Non-pigmented ciliary epithelial cell (primary cell): ENCODE results near the gene DIP2C.
"Not testable (repeated sequence)": the region's sequence is repeated elsewhere in the genome, so short reads cannot be mapped to it uniquely, and the experiment has no call there.

Experiments
- DNase-seq: peaks from one replicate; pipeline ENCODE4 v3.0.0-alpha.2; 2010; ENCODE audit warnings: low read depth

DIP2C gene, protein sequence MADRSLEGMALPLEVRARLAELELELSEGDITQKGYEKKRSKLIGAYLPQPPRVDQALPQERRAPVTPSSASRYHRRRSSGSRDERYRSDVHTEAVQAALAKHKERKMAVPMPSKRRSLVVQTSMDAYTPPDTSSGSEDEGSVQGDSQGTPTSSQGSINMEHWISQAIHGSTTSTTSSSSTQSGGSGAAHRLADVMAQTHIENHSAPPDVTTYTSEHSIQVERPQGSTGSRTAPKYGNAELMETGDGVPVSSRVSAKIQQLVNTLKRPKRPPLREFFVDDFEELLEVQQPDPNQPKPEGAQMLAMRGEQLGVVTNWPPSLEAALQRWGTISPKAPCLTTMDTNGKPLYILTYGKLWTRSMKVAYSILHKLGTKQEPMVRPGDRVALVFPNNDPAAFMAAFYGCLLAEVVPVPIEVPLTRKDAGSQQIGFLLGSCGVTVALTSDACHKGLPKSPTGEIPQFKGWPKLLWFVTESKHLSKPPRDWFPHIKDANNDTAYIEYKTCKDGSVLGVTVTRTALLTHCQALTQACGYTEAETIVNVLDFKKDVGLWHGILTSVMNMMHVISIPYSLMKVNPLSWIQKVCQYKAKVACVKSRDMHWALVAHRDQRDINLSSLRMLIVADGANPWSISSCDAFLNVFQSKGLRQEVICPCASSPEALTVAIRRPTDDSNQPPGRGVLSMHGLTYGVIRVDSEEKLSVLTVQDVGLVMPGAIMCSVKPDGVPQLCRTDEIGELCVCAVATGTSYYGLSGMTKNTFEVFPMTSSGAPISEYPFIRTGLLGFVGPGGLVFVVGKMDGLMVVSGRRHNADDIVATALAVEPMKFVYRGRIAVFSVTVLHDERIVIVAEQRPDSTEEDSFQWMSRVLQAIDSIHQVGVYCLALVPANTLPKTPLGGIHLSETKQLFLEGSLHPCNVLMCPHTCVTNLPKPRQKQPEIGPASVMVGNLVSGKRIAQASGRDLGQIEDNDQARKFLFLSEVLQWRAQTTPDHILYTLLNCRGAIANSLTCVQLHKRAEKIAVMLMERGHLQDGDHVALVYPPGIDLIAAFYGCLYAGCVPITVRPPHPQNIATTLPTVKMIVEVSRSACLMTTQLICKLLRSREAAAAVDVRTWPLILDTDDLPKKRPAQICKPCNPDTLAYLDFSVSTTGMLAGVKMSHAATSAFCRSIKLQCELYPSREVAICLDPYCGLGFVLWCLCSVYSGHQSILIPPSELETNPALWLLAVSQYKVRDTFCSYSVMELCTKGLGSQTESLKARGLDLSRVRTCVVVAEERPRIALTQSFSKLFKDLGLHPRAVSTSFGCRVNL (N-terminal part only)

DNA sequence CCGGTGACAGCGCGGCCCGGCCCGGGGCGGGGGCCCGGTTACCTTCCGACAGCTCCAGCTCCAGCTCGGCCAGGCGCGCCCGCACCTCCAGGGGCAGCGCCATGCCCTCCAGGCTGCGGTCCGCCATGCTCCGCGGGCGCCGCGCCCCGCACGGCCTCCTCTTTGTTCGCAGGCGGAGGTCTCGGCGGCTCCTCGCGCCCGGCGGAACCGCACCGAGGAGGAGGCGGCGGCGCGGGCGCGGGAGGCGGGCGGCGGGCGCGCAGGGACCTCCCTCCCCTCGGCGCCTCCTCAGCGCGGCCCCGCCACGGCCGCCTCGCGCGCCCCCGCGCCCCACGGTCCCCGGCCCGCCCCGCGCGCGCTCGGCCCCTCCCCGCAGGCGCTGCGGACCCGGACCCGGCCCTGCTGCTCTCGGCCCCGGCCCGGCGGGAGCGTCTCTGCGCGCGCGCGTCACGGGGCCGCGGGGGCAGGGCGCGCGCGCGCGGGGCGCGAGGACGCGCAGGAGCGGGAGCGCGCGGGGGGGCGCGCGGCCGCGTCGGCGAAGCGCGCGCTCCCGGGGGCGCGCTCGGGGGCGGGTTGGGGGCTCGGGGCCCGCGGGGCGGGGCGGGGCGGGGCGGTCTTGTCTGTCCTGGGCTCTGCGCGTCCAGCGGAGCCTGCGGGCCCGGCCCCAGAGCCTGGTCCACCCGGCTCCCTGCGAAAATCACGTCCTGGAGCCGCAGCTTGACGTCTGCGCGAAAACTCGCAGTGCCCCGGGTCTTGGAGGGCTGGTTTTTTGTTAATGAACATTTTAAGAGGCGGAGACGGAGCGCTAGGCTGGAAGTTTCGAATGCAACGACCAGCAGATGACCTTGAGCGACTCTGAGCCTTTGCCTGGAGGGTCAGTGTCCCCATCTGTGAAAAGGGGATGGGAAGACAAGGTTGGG is at the start of gene DIP2C:
Gene DIP2C (minus strand): TSS at position 217 of the 920 bp plus-strand sequence. CDS start 90 bp downstream, at position 127.
- no peak for DNase-seq

DNA sequence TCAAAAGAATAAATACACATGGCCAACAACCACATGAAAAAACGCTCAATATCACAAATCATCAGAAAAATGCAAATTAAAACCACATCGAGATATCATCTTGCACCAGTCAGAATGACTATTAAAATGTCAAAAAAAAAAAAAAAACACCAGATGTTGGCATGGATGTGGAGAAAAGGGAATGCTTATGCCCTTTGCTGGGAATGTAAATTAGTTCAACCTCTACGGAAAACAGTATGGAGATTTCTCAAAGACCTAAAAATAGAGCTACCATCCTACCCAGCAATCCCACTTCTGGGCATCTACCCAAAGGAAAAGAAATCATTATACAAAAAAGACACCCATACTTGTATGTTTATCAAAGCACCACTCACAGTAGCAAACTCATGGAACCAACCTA is 45.0 kb upstream of the DIP2C start:
- no peak for DNase-seq

DNA sequence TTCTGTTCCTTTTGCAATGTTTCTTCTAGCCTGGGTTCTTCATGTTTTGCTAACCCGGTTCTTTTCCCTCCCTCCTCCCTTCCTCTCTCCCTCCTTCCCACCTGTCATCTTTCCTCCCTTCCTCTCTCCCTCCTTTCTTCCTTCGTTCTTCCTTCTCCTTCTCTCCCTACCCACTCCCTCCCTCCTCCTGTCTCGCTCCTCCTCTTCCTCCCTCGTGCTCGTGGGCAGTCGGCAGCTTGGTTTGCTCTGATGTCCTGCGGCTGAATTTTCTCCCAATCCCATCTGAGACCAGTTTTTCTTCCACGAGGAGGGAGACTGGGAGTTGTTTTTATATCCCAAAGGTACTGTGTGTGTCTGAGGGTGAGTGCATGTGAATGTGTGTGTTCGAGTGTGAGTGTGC is 43.6 kb upstream of the DIP2C start:
- no peak for DNase-seq

DNA sequence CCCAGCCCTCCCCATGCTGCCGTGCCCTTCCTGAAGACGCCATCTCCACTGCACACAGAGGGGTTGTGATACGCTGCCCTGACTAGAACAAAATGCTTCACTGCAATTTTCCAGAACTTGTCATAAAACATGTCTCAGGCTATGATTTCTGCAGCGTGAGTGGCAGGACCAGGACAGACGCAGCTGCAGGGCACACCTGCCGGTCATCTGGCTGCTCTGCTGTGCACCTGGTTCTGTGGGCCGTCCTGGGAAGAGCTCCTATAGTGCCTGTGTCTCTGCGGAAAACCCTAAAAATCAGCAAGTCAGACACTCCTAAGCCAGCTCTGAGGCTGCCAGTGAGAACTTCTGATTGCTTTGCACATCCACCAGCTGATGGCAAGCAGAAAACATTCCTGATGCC is 39.7 kb upstream of the DIP2C start:
- DNase-seq: no peak

DNA sequence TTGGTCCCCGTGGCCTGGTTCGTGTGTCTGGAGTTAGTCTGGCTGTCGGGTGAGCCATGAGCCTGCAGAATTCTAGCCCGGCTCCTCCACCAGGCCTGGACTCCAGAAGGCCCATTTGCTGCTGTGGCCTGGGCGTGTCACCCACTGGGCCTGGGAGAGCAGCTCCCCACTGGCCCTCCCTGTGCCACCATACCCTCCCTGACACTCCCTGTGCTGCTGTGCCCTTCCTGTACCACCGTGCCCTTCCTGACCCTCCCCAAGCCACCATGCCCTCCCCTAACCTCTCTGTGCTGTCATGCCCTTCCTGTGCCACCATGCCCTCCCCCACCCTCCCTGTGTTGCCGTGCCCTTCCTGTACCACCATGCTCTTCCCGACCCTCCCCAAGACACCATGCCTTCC is 39.1 kb upstream of the DIP2C start:
- no peak for DNase-seq

DNA sequence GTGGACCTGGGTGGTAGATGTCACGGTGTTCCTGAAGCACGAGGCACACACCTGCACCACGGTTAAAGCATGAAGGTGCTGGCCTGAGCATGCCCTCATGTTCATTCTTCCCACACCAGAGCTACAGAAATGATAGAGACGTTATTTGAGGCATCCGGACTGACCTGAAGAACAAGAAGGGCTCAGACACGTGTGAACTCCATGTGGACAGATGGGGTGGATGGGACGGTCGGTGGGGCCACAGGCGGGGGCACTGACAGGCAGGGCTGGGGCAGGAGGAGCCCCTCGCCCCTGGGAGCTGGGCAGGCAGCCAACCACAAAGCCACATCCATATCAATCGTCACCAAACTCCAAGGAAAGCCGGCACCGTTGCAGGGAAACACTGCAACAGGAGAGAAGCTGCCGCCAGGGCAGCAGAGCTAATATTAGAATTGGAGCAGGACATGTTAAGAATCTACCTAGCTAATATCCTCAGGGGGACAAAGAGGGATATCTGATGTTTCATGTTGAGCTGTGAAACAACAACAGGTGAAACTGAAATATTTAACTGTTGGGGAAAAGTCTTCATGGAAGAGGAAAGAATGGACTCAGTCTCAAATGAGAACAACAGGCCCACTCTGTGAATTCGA is 37.8 kb upstream of the DIP2C start:
- DNase-seq: no peak

DNA sequence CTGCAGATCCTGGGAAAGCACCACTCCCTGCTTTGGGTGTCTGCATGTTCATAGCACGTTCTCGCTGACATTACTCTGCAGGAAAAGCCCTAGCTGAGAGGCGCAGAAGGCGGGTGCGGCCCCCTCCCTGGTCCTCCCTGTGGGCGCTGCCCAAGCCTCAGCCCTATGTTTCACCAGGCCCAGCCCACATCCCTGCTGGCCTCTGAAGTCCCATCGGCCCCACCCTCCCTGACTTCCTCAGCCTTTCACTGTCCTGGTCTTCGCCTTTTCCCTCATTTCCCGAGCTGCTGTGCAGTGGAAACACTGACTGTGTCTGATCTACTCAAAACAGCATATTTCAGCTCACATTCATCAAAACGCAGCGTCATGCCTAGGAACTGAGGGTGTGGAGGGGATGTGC is 36.3 kb upstream of the DIP2C start:
- no peak for DNase-seq

DNA sequence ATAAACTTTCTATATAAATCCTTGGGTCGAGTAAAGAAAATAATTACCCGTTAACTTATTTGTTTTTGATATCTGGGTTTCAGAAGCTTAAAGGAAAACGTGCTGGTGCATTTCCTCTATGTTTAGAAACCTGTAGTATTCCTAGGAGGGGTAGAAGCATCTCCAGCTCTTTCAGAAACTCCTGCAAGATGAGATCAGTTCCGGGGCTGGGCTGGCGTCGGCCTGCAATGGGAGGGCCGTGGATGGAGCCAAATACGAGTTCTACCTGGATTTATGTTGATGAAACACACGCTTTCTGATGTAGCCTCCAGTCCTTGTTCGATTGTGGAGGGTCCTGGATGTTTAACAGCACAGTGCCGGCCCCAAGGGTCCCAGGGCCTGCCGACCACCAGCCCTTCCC is 35.8 kb upstream of the DIP2C start:
- no peak for DNase-seq

DNA sequence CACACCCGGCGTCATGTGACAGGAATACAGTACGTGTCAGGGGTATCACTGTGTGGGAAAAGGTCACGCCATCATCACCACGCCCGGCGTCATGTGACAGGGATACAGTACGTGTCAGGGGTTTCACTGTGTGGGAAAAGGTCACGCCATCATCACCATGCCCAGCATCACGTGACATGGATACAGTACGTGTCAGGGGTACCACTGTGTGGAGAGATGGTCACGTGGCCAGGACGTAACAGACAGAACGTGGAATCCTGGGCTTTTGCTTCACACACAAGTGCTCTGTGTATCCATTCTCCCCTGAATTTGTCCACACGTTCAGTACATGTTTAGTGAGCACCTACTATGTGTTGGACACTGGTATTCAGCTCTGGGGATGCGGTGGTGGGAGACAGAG is 34.5 kb upstream of the DIP2C start:
- no peak for DNase-seq

DNA sequence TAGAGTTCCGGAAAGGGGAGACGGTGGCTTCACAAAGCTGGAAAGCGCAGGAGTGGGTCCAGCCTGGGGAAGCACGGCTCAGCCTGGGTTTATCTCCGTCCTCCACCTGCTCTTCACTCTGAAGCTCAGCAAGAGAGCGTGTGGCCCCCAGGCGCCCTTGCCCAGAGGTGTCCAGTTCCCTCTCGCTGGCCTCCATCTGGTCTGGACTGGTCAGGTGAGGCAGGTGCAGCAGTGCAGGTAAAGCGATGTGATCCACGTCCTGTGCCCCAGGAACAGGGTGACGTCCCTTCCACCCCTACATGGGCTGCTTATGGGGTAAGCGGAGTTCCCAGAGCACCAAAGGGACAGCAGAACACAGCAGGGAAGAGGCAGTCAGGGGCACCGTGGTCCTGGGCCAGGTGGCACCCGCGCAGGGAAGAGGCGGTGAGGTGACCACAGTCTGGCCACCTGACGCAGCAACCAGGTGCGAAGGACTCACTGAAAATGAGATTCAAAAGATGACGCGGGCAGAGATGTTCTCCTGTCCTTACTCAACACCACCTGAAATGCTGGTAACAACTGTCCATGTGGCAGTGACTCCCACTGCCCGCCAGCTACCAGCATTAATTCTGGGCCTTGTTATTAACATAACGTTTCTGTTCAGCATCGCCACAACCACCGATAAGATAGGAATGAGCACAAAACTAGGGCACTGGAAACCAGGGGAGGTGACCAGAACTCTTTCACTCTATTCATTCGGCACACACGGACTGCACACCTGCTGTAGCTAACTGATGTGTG is 33.0 kb upstream of the DIP2C start:
- no peak for DNase-seq

DNA sequence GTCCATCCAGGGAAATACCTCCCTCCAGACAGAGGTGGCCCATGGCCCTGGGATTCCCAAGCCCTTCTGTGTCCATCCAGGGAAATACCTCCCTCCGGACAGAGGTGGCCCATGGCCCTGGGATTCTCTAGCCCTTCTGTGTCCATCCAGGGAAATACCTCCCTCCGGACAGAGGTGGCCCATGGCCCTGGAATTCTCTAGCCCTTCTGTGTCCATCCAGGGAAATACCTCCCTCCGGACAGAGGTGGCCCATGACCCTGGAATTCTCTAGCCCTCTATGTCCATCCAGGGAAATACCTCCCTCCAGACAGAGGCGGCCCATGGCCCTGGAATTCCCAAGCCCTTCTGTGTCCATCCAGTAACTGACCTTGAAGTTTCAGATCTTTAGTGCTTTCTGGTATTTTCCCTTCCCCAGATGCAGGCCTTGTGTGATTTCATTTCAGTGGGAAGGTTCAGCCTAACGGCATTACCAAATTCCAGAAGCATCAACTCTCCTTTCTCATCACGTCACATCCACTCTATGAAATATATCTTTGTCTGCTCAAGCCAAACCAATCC is 28.8 kb upstream of the DIP2C start:
- no peak for DNase-seq

DNA sequence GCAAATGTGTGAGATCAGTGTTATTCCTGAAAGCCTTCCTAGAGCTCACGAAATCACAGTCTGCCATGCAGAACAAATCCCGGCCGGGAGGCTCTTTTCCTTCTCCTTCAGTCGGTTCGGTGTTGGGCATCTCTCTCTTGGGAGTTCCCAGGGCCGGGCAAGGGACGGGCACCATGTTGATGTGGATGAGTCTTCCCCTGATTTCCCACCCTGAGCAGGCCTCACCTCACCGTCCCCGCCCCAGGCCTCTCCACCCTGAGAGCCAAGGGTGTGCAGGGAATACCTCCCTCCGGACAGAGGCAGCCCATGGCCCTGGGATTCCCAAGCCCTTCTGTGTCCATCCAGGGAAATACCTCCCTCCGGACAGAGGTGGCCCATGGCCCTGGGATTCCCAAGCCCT is 28.0 kb upstream of the DIP2C start:
- no peak for DNase-seq

DNA sequence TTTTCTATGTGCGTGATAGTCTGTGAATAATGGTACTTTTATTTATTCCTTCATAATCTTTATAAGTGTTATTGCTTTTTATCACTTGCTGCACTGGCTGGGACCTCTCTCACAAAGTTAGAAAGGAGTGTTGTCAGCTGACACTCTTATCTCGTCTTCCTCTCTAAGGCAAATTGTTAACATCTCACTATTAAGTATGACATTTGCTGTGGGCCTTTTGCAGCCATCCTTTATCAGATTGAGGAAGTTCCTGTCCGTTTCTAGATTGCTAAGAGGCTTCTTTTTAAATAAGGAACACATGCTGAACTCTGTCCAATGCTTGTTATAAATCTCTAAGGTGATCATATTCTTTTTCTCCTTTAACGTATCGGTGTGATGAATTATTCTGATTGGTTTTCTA is 27.4 kb upstream of the DIP2C start:
- no peak for DNase-seq

DNA sequence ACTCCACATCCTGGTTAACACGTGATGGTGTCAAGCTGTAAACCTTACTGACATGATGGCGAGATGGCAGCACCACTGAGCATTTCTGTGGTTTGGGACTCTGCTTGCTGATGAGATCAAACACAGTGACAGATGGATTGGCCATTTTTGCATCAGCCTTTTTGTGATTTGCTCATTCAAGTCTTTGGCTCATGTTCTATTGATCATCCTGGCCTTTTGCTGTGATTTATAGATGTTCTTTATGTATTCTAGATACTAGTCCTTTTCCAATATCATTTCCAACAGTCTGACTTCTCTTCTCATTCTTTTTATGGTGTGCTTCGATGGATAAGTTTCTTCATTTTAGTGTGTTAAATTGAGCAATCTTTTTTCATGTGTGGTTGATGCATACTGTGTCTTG is 24.7 kb upstream of the DIP2C start:
- no peak for DNase-seq

DNA sequence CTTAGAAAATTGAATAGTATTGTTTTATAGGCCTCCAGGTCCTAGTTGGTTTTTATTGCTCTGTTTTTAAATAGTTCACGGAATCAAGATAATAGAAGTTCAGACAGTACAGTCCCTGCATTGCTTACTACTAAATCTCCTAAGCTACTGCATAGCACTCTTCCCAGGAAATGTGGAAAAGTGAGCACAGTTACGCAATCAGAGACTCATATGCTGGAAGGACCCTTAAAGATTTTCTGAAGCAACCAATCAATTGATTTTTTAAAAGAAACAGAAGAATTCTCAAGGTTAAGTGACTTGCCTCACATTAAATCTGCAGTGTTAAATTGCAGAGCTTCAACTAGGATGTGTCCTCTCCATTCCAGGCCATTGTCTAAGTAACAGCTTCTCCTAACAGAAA is 23.1 kb upstream of the DIP2C start:
- no peak for DNase-seq

DNA sequence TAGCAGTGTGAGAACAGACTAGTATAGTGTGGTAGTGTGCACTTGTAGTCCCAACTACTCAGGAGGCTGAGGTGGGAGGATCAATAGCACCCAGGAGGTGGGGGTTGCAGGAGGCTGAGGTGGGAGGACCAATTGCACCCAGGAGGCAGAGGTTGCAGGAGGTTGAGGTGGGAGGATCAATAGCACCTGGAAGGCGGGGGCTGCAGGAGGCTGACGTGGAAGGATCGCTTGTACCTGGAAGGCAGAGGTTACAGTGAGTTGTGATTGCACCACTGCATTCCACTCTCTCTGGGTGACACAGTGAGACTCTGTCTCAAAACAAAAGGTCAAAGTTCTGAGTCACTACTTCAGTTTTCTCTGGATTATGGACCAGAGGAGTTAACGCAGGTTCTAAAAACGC is 22.6 kb upstream of the DIP2C start:
- no peak for DNase-seq

DNA sequence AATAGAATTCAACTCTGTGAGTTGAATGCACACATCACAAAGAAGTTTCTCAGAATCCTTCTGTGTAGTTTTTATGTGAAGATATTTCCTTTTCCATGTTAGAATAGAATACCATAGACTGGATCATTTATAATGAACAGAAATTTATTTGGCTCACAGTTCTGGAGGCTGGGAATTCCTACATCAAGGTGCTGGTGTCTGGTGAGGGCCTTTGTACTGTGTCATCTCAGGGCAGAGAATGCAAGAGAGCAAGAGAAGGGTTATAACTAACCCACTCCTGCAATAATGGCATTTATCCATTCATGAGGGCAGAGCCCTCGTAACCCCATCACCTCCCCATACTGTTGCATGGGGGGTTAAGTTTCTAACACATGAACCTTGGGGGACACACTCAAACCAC is 18.4 kb upstream of the DIP2C start:
- DNase-seq: no peak

DNA sequence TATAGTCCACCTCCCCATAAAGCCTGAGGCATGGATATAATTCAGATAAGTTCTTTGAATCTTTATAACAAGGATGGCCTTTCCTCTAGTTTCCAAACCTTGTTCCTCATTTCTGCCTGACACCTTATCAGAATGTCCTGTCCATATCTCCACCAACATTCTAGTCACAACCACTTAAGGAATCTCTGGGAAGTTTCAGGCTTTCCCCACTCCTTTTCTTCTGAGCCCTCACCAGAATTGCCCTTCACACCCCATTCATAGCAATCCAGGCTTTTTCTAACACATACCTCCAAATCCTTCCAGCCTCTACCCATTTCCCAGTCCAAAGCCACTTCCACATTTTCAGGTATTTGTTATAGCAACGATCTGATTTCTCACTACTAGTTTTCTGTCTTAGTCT is 18.0 kb upstream of the DIP2C start:
- no peak for DNase-seq

DNA sequence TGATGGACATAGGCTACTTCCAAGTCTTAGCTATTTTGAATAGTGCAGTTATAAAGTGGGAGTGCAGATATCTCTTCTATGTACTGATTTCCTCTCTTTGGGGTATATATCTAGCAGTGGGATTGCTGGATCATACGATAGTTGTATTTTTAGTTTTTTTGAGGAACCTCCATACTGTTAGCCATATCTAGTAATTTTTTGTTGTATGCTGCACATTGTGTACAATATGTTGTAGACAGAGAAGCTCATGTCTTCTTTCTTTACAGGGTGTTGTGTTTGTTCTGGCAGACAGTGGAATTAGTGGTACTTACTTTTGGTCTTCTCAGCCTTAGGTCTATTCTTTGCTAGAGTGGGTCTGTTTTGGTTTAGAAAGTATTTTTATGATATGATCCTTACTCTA is 13.7 kb upstream of the DIP2C start:
- DNase-seq: no peak

DNA sequence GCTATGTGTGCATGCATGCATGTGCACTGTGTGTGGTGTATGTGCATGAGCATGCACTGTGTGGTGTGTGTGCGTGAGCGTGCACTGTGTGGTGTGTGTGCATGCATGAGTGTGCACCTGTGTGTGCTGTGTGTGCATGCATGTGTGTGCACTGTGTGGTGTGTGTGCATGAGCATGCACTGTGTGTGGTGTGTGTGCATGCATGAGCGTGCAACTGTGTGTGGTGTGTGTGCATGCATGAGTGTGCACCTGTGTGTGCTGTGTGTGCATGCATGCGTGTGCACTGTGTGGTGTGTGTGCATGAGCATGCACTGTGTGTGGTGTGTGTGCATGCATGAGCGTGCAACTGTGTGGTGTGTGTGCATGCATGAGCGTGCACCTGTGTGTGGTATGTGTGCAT is 10.7 kb upstream of the DIP2C start:
- DNase-seq: not testable (repeated sequence)
